ENCODE measurements around the gene DIS3L2. TPM values are rescaled to one million over a fixed set of nuclear protein-coding genes. Genes with fewer than 3 reads are reported as not detected.
"Not testable (repeated sequence)": the region's sequence is repeated elsewhere in the genome, so short reads cannot be mapped to it uniquely, and the experiment has no call there.

The DIS3L2 gene
- total RNA-seq, 1 donor from 2014 or later: 17.1 TPM

- DNase-seq (ENCODE audit: low read depth, low spot score): not testable (repeated sequence)
Observed at GRCh38 chr2:232381204-232382031, 419.9 kb downstream of the DIS3L2 start.

DNA sequence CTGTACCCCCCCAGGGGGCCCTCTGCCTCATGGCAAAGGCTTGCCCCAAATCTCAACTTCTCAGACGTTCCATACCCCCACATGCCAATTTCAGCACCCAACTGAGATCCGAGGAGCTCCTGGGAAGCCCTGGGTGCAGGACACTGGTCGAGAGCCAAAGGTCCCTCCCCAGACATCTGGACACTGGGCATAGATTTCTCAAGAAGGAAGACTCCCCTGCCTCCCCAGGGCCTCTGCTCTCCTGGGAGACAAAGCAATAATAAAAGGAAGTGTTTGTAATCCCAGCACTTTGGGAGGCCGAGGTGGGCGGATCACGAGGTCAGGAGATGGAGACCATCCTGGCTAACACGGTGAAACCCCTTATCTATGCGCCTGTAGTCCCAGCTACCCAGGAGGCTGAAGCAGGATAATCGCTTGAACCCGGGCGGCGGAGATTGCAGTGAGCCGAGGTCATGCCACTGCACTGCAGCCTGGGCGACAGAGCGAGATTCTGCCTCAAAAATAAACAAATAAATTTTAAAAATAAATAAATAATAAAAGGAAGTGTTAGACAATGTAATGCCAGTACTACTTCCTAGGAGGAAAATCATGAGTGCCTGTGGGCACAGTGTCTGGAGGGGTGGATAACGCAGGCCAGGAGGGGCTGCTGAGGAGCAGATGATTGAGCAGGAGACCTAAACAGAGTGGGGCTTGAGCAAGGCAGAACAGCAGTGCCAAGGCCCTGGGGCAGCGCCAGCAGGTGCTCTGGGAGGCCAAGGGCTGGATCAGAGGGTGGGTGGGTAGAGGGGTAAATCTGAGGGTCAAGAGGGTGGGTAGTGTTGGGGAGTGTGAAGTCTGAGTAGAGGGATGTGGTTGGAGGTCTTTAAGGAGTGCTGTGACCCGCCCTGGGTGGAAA, 421.1 kb downstream of the DIS3L2 start:
- no peak for DNase-seq (ENCODE audit: low read depth, low spot score)

- DNase-seq (ENCODE audit: low read depth, low spot score): no peak
Observed at GRCh38 chr2:232384466-232384865, 423.0 kb downstream of the DIS3L2 start.

- not testable (repeated sequence) for DNase-seq (ENCODE audit: low read depth, low spot score)
Observed at GRCh38 chr2:232385058-232385457, 423.5 kb downstream of the DIS3L2 start.

GRCh38 chr2:232385660-232386489, 424.4 kb downstream of the DIS3L2 start:
- no peak for DNase-seq (ENCODE audit: low read depth, low spot score)

- DNase-seq (ENCODE audit: low read depth, low spot score): no peak
Observed at GRCh38 chr2:232386490-232386739, 424.9 kb downstream of the DIS3L2 start.

Other genes starting within 250 kb of the DIS3L2 start
- gene PDE6D, start 180.4 kb upstream of the DIS3L2 start, total RNA-seq: 16.9 and 22.1 TPM in 2 replicates
- 13.1 and 18.3 TPM in 2 replicates for gene COPS7B, start 175.3 kb upstream of the DIS3L2 start, total RNA-seq
- not detected in 2 replicates for gene NPPC, start 35.3 kb upstream of the DIS3L2 start, total RNA-seq

Measured in pulmonary artery endothelial cell (primary cell).